HAP-1 (cell line): Measurements from ENCODE around the gene ARHGEF7.

ENCODE experiments used
- DNase-seq, 2 experiments: peaks; one replicate each; pipeline ENCODE4 v3.0.0-alpha.2; 2016 to 2020; ENCODE audit warnings: low spot score in 2 of 2
- H3K27me3 ChIP-seq: fragments of 250-450 bp; sonication (Bioruptor Pico); 2 replicates; pipeline ENCODE4 v1.5.1; 2020; ENCODE audit warnings: low read depth, mild to moderate bottlenecking, moderate library complexity
- H3K36me3 ChIP-seq: fragments of 250-450 bp; sonication (Bioruptor Pico); replicated peaks from 2 replicates; pipeline ENCODE4 v1.5.1; 2020; ENCODE audit warnings: mild to moderate bottlenecking
- H3K4me1 ChIP-seq: fragments of 250-450 bp; sonication (Bioruptor Pico); 2 replicates; pipeline ENCODE4 v1.5.1; 2020; ENCODE audit warnings: mild to moderate bottlenecking
- H3K4me3 ChIP-seq: fragments of 250-450 bp; sonication (Bioruptor Pico); 2 replicates; pipeline ENCODE4 v1.5.1; 2020; ENCODE audit warnings: mild to moderate bottlenecking, moderate library complexity
- H3K9me3 ChIP-seq: fragments of 250-450 bp; sonication (Bioruptor Pico); 2 replicates; pipeline ENCODE4 v1.5.1; 2020; ENCODE audit warnings: mild to moderate bottlenecking, moderate library complexity
- in situ Hi-C: fragments of 300-500 bp; cut with MboI; formaldehyde crosslinking; loops from 3 replicates; pipeline ENCODE4 v1.14.3; 2020; ENCODE audit warnings: low sequenced_read_pairs, inconsistent platforms, mixed read lengths

ARHGEF7 gene

GRCh38 chr13:111092685-111093084 lies 22.4 kb upstream of the ARHGEF7 start:
- in situ Hi-C loops, result no loop called here
- DNase-seq, result no peak
- Histone ChIP-seq H3K4me1 (no peaks in the 10 kb centered on the region), H3K36me3 (no peaks in the 10 kb centered on the region), H3K27me3 (peaks cover 8% of the 10 kb centered on the region; the same call in 1 of the 2 replicates), H3K9me3 (no peaks in the 10 kb centered on the region), H3K4me3 (no peak overlapping the region)

DNA sequence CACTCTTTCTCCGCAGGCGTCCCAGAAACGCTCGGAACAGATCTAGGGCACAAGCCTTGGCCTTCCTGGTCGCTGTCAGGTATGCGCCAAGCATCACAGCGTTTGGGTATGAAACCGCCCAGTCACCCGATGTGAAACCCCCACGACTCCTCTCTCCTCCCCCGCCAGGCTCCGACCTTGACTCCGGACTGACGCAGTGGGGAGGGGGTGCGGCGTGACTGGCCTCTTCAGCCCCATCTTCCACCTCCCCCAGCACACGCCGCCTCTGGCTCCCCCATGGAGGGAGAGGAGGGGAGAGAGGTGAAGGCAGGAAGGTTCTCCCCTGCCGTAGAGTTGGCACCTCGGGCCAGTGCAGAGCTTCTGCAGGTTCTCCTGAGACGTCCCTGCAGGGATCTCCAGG lies 22.0 kb upstream of the ARHGEF7 start:
- Histone ChIP-seq H3K4me3 (no peak overlapping the region), H3K27me3 (peaks cover 8% of the 10 kb centered on the region; the same call in 1 of the 2 replicates), H3K9me3 (no peaks in the 10 kb centered on the region), H3K36me3 (no peaks in the 10 kb centered on the region), H3K4me1 (no peaks in the 10 kb centered on the region)
- in situ Hi-C loops, result no loop called here
- DNase-seq, result no peak

- no peaks in the 10 kb centered on the region for H3K9me3 ChIP-seq
- H3K27me3 ChIP-seq, result peaks cover 8% of the 10 kb centered on the region; the same call in 1 of the 2 replicates
- no peak overlapping the region for H3K4me3 ChIP-seq
- no peaks in the 10 kb centered on the region for H3K4me1 ChIP-seq
- DNase-seq, result no peak
- no peaks in the 10 kb centered on the region for H3K36me3 ChIP-seq
- in situ Hi-C loops, result no loop called here
These were observed 21.5 kb upstream of the ARHGEF7 start for GRCh38 chr13:111093634-111094033.

- H3K4me1 ChIP-seq, result no peaks in the 10 kb centered on the region
- DNase-seq, result no peak
- peaks cover 7% of the 10 kb centered on the region for H3K27me3 ChIP-seq
- H3K4me3 ChIP-seq, result no peak overlapping the region
- in situ Hi-C loops, result no loop called here
- H3K36me3 ChIP-seq, result no peaks in the 10 kb centered on the region
- H3K9me3 ChIP-seq, result no peaks in the 10 kb centered on the region
These were observed 19.9 kb upstream of the ARHGEF7 start for GRCh38 chr13:111095031-111095840.

DNA sequence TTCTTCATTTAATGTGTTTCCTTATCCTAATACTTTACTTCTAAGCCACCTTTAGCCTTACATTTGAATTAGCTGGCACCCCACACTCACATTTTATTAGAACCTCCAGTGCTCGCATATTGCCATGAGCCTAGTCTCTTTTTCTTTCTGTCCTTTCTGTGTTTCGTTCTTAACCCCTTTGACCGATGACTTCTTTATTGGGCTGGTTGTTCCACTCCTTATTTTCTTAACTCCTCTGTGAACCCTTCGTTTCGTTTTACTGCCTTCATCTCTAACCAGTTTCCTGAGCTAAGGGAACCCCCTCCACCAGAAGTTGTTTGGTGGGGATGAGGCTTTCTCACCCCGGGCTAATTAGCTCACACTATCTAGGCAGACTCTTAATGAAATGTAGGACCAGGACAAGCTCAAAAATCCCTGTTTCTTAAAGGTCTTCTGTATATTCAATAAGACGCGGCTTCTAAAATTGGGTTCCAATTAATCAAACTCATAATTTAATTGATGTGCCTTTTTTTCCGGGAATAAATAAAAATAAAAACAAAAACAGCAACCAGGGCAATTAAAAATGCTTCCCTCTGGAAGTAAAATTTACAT lies 19.1 kb upstream of the ARHGEF7 start:
- no peak for DNase-seq
- in situ Hi-C loops, result no loop called here
- H3K4me3 ChIP-seq, result no peak overlapping the region
- peaks cover 7% of the 10 kb centered on the region for H3K27me3 ChIP-seq
- no peaks in the 10 kb centered on the region for H3K36me3 ChIP-seq
- no peaks in the 10 kb centered on the region for H3K9me3 ChIP-seq
- no peaks in the 10 kb centered on the region for H3K4me1 ChIP-seq

- in situ Hi-C loops, result no loop called here
These were observed 15.8 kb upstream of the ARHGEF7 start for GRCh38 chr13:111099290-111099689.

DNA sequence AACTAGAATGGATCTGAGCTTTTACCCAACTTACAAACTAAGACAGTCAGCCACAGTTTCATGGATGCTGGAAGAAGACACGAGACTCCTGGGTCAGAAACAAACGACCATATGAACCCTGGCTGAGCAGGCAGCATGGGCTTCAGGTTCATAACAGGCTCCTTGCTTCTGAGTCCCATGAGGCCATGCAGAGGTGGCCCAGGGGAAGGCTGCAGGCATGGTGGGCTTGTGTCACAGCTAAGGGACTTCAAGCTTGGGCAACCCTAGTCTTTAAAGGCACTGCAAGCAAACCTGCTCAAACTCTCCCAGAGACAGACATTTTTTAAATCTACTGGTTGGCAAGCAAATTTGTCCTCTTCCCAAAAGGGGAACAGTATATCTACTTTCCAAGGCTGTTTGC lies 5.1 kb upstream of the ARHGEF7 start:
- DNase-seq, result no peak
- H3K27me3 ChIP-seq, result peaks cover 42% of the 10 kb centered on the region
- in situ Hi-C loops, result no loop called here

More at GRCh38 chr13:111099290-111099689, 15.8 kb upstream of the ARHGEF7 start:
- no peak for DNase-seq
- Histone ChIP-seq H3K36me3 (no peaks in the 10 kb centered on the region), H3K4me3 (no peak overlapping the region), H3K4me1 (no peaks in the 10 kb centered on the region), H3K9me3 (no peaks in the 10 kb centered on the region), H3K27me3 (peaks cover 7% of the 10 kb centered on the region)

GRCh38 chr13:111111376-111111937 lies 3.7 kb upstream of the ARHGEF7 start:
- Histone ChIP-seq H3K27me3 (peaks cover 42% of the 10 kb centered on the region), H3K4me1 (no peaks in the 10 kb centered on the region), H3K36me3 (no peaks in the 10 kb centered on the region), H3K9me3 (no peaks in the 10 kb centered on the region; the same call in 1 of the 2 replicates), H3K4me3 (no peak overlapping the region)
- in situ Hi-C loops, result no loop called here
- no peak for DNase-seq

More for the DNA sequence above, 5.1 kb upstream of the ARHGEF7 start:
- Histone ChIP-seq H3K36me3 (no peaks in the 10 kb centered on the region), H3K4me3 (no peak overlapping the region), H3K9me3 (no peaks in the 10 kb centered on the region; the same call in 1 of the 2 replicates), H3K4me1 (no peaks in the 10 kb centered on the region)

- Histone ChIP-seq H3K27me3 (peaks cover 47% of the 10 kb centered on the region), H3K9me3 (no peaks in the 10 kb centered on the region; the same call in 1 of the 2 replicates), H3K4me1 (no peaks in the 10 kb centered on the region), H3K4me3 (no peak overlapping the region), H3K36me3 (no peaks in the 10 kb centered on the region)
- no peak for DNase-seq
- in situ Hi-C loops, result no loop called here
These were observed 2.9 kb upstream of the ARHGEF7 start for GRCh38 chr13:111112196-111112595.

DNA sequence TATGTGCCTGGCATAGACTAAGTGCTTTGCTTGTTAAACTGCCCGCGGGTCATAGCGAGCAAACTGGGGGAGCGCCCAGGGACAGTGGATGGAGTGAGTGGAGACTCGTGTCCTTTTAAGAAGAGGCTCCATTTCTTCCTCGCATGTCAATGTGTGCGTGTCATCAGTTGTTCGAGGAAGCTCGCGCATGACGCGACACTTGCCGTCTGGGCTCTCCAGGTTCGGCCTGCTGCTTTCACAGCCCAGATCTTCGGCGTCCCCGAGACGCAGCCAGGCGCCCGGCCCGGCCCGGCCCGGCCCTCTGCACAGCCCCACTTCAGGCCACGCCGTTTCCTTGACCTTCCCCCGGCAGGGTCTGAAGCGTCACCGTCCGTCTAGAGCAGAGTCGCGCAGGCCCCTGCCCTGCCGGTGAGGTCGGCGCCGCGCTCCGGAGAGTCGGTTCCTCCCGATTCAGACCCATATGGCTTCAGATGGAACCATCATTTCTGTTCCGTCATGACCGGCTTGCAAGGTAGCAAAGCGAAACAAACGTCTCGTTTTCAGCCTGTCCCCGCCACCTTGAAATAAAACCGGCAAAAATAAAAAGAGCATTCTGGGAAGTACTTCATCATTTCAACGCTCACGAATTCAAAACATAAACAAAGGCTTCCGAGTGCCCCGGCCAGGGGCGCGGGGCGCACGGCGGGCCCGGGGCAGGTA lies 599 bp upstream of the ARHGEF7 start:
- peaks cover 56% of the 10 kb centered on the region for H3K27me3 ChIP-seq

DNA sequence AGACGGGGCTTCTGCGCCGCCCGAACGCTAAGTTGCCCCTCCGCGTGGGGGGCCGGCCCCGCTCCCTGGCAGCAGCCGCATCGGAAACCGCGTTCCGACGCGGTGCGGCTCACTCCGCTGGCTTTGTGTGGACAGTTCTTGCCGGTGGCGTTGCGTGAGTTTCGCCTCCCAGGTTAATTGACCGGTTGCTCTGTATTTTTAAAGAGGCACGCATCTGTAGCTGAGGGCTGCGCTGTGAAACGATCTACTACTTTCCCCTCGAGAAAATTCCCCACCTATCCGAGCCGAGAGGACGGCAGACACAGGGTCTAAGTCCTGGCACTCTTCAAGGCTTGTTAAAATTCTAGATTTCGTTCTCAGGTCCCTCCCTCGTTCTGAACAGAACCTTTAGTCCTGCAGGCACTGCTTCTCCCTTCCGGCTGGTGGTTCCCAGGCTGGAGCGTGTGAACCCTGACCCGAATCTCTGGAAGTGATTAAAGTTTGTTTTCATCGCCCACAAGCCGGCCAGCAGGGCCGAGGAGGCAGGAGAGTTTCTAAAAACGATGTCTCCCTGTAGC lies 933 bp downstream of the ARHGEF7 start:
- Histone ChIP-seq H3K27me3 (peaks cover 50% of the 10 kb centered on the region), H3K4me1 (no peaks in the 10 kb centered on the region)

More for the DNA sequence above, 599 bp upstream of the ARHGEF7 start:
- H3K9me3 ChIP-seq, result no peaks in the 10 kb centered on the region; the same call in 1 of the 2 replicates
- H3K4me1 ChIP-seq, result no peaks in the 10 kb centered on the region
- in situ Hi-C loops, result no loop called here
- DNase-seq, result peak in 1 of 2 experiments; percentile 48
- no peaks in the 10 kb centered on the region for H3K36me3 ChIP-seq
- peak overlapping the region; percentile 25 for H3K4me3 ChIP-seq

GRCh38 chr13:111116856-111117255 lies 1.7 kb downstream of the ARHGEF7 start:
- in situ Hi-C loops, result no loop called here
- H3K4me3 ChIP-seq, result no peak overlapping the region
- no peaks in the 10 kb centered on the region for H3K4me1 ChIP-seq
- no peaks in the 10 kb centered on the region for H3K36me3 ChIP-seq
- H3K9me3 ChIP-seq, result no peaks in the 10 kb centered on the region; the same call in 1 of the 2 replicates
- H3K27me3 ChIP-seq, result peaks cover 50% of the 10 kb centered on the region
- no peak for DNase-seq

More for the DNA sequence above, 933 bp downstream of the ARHGEF7 start:
- in situ Hi-C loops, result no loop called here
- Histone ChIP-seq H3K9me3 (no peaks in the 10 kb centered on the region; the same call in 1 of the 2 replicates), H3K36me3 (no peaks in the 10 kb centered on the region), H3K4me3 (peak overlapping the region; percentile 11)
- no peak for DNase-seq

GRCh38 chr13:111117289-111117688 lies 2.2 kb downstream of the ARHGEF7 start:
- no peak overlapping the region for H3K4me3 ChIP-seq

More at GRCh38 chr13:111117289-111117688, 2.2 kb downstream of the ARHGEF7 start:
- no peak for DNase-seq
- Histone ChIP-seq H3K27me3 (peaks cover 47% of the 10 kb centered on the region), H3K9me3 (no peaks in the 10 kb centered on the region; the same call in 1 of the 2 replicates), H3K36me3 (no peaks in the 10 kb centered on the region), H3K4me1 (no peaks in the 10 kb centered on the region)
- in situ Hi-C loops, result no loop called here
